Measurements from ENCODE around the gene POR. TPM values are rescaled to one million over a fixed set of nuclear protein-coding genes. Genes with fewer than 3 reads are reported as not detected.

The POR gene
- polyA plus RNA-seq, 1 donor from 2014 or later = 61.2 TPM

DNA sequence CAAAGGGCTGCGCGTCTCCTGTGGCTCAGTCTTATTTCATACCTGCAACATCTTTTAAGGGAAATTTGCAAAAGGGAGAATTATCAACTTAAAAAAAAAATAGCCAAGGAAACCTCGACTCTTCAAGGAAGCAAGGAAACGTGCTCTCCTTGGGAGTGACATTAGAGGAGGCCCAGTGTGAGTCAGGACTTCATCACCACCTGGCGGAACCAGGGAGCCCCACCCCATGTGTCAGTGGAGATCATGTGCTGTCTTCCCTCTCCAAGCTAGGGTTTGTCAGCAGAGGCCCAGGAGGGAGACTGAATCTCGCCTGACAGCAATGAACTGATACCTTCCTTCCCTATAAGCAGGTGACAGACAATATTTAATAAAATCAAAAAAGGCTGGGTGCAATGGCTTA lies 28.9 kb downstream of the POR start:
- H3K79me2 ChIP-seq (replicated peaks; ENCODE audit: insufficient read depth, low read length) = no peaks in the 10 kb centered on the region
- TF ChIP-seq EP300 (conservative IDR thresholded peaks at IDR 0.05; ENCODE audit: poor library complexity, severe bottlenecking) (no peak), MXI1 (conservative IDR thresholded peaks at IDR 0.05; ENCODE audit: poor library complexity, severe bottlenecking) (no peak), EZH2 (IDR thresholded peaks at IDR 0.05; ENCODE audit: borderline replicate concordance, insufficient read depth, low read length, poor library complexity, severe bottlenecking) (no peak), SMC3 (conservative IDR thresholded peaks at IDR 0.05; ENCODE audit: poor library complexity) (no peak), TAF1 (IDR thresholded peaks at IDR 0.05; ENCODE audit: low read depth) (no peak), RAD21 (conservative IDR thresholded peaks at IDR 0.05) (no peak), POLR2AphosphoS5 (IDR thresholded peaks at IDR 0.05) (no peak)
- TF ChIP-seq, protein P1, sequence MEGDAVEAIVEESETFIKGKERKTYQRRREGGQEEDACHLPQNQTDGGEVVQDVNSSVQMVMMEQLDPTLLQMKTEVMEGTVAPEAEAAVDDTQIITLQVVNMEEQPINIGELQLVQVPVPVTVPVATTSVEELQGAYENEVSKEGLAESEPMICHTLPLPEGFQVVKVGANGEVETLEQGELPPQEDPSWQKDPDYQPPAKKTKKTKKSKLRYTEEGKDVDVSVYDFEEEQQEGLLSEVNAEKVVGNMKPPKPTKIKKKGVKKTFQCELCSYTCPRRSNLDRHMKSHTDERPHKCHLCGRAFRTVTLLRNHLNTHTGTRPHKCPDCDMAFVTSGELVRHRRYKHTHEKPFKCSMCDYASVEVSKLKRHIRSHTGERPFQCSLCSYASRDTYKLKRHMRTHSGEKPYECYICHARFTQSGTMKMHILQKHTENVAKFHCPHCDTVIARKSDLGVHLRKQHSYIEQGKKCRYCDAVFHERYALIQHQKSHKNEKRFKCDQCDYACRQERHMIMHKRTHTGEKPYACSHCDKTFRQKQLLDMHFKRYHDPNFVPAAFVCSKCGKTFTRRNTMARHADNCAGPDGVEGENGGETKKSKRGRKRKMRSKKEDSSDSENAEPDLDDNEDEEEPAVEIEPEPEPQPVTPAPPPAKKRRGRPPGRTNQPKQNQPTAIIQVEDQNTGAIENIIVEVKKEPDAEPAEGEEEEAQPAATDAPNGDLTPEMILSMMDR (IDR thresholded peaks at IDR 0.05; ENCODE audit: poor library complexity, severe bottlenecking) = no peak
- TF ChIP-seq, protein P2, sequence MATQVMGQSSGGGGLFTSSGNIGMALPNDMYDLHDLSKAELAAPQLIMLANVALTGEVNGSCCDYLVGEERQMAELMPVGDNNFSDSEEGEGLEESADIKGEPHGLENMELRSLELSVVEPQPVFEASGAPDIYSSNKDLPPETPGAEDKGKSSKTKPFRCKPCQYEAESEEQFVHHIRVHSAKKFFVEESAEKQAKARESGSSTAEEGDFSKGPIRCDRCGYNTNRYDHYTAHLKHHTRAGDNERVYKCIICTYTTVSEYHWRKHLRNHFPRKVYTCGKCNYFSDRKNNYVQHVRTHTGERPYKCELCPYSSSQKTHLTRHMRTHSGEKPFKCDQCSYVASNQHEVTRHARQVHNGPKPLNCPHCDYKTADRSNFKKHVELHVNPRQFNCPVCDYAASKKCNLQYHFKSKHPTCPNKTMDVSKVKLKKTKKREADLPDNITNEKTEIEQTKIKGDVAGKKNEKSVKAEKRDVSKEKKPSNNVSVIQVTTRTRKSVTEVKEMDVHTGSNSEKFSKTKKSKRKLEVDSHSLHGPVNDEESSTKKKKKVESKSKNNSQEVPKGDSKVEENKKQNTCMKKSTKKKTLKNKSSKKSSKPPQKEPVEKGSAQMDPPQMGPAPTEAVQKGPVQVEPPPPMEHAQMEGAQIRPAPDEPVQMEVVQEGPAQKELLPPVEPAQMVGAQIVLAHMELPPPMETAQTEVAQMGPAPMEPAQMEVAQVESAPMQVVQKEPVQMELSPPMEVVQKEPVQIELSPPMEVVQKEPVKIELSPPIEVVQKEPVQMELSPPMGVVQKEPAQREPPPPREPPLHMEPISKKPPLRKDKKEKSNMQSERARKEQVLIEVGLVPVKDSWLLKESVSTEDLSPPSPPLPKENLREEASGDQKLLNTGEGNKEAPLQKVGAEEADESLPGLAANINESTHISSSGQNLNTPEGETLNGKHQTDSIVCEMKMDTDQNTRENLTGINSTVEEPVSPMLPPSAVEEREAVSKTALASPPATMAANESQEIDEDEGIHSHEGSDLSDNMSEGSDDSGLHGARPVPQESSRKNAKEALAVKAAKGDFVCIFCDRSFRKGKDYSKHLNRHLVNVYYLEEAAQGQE (IDR thresholded peaks at IDR 0.05; ENCODE audit: borderline replicate concordance) = no peak

DNA sequence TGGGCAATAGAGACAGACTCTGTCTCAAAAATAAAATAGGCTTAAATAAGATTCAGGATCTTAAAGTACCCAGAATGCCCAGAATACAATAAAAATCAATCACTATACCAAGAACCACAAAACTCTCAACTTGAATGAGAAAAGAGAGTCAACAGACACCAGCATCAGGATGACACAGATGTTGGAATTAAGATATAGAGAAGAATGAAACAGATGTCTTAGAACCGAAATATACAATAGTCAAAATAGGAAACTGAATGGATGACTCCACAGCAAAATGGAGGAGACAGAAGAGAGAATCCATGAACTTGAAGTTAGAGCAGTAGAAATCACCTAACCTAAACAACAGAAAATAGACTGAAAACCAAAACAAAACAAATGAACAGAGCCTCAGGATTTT lies 29.6 kb downstream of the POR start:
- Histone ChIP-seq H3K9ac (ENCODE audit: low read length) (no peak overlapping the region), H3K9me2 (ENCODE audit: insufficient read depth, low read length) (no peaks in the 10 kb centered on the region), H4K20me1 (ENCODE audit: insufficient read depth) (no peaks in the 10 kb centered on the region), H3K4me3 (ENCODE audit: low read length) (no peak overlapping the region), H3K36me3 (ENCODE audit: insufficient read depth, low read length) (no peaks in the 10 kb centered on the region), H3K79me2 (replicated peaks; ENCODE audit: insufficient read depth, low read length) (no peaks in the 10 kb centered on the region), H3K27ac (ENCODE audit: low read length) (no peak overlapping the region), H3F3A (ENCODE audit: insufficient read depth, low read length, poor library complexity, severe bottlenecking) (no peaks in the 10 kb centered on the region), H2AFZ (ENCODE audit: low read depth, low read length) (no peak overlapping the region), H3K27me3 (ENCODE audit: insufficient read depth, low read depth, low read length) (no peaks in the 10 kb centered on the region), H3K4me2 (ENCODE audit: low read length) (no peak overlapping the region), H3K9me3 (ENCODE audit: low read length) (no peaks in the 10 kb centered on the region)
- TF ChIP-seq TAF1 (IDR thresholded peaks at IDR 0.05; ENCODE audit: low read depth) = no peak
- no peak for TF ChIP-seq EZH2 (IDR thresholded peaks at IDR 0.05; ENCODE audit: borderline replicate concordance, insufficient read depth, low read length, poor library complexity, severe bottlenecking)
- no peak for TF ChIP-seq RAD21 (conservative IDR thresholded peaks at IDR 0.05)
- TF ChIP-seq MXI1 (conservative IDR thresholded peaks at IDR 0.05; ENCODE audit: poor library complexity, severe bottlenecking) = no peak
- no peak for TF ChIP-seq EP300 (conservative IDR thresholded peaks at IDR 0.05; ENCODE audit: poor library complexity, severe bottlenecking)
- TF ChIP-seq, protein P1 (IDR thresholded peaks at IDR 0.05; ENCODE audit: poor library complexity, severe bottlenecking) = no peak
- no peak for TF ChIP-seq SMC3 (conservative IDR thresholded peaks at IDR 0.05; ENCODE audit: poor library complexity)
- TF ChIP-seq, protein P2 (IDR thresholded peaks at IDR 0.05; ENCODE audit: borderline replicate concordance) = no peak
- TF ChIP-seq POLR2AphosphoS5 (IDR thresholded peaks at IDR 0.05) = no peak

More for the DNA sequence above, 28.9 kb downstream of the POR start:
- no peaks in the 10 kb centered on the region for H3K36me3 ChIP-seq (ENCODE audit: insufficient read depth, low read length)
- H3K4me3 ChIP-seq (ENCODE audit: low read length) = no peak overlapping the region
- H3K4me2 ChIP-seq (ENCODE audit: low read length) = no peak overlapping the region
- H3K27me3 ChIP-seq (ENCODE audit: insufficient read depth, low read depth, low read length) = no peaks in the 10 kb centered on the region
- no peaks in the 10 kb centered on the region for H3F3A ChIP-seq (ENCODE audit: insufficient read depth, low read length, poor library complexity, severe bottlenecking)
- H3K9me3 ChIP-seq (ENCODE audit: low read length) = no peaks in the 10 kb centered on the region
- H3K27ac ChIP-seq (ENCODE audit: low read length) = no peak overlapping the region
- no peaks in the 10 kb centered on the region for H4K20me1 ChIP-seq (ENCODE audit: insufficient read depth)
- H3K9ac ChIP-seq (ENCODE audit: low read length) = no peak overlapping the region
- H3K9me2 ChIP-seq (ENCODE audit: insufficient read depth, low read length) = no peaks in the 10 kb centered on the region
- H2AFZ ChIP-seq (ENCODE audit: low read depth, low read length) = no peak overlapping the region

Measured in neural cell (in vitro differentiated cells).